SK-N-SH treated with all-trans-retinoic acid at 6 μM for 48 hours (cell line): ENCODE results near the gene FAHD1.

ENCODE experiments used
- ATAC-seq: fragments of 200-7000 bp; cut with Tn5 transposase; 3 replicates; pipeline ENCODE4 v1.9.1; 2020; ENCODE audit warnings: mild to moderate bottlenecking, moderate library complexity
- ARNTL ChIP-seq: fragments of 450-650 bp; formaldehyde crosslinking; IDR thresholded peaks from 2 replicates; pipeline ENCODE4 v1.5.0; 2020; ENCODE audit warnings: low read depth, mild to moderate bottlenecking, moderate library complexity, borderline replicate concordance
- ESRRG ChIP-seq: fragments of 250-450 bp; sonication (Bioruptor Pico); IDR thresholded peaks from 2 replicates; pipeline ENCODE4 v1.6.1; 2021; ENCODE audit warnings: mild to moderate bottlenecking
- GLIS3 ChIP-seq: fragments of 250-450 bp; sonication (Bioruptor Pico); IDR thresholded peaks from 2 replicates; pipeline ENCODE4 v1.5.0; 2020; ENCODE audit warnings: mild to moderate bottlenecking, moderate library complexity
- ISL1 ChIP-seq: fragments of 250-450 bp; sonication (Bioruptor Pico); IDR thresholded peaks from 2 replicates; pipeline ENCODE4 v2.1.2; 2022; ENCODE audit warnings: mild to moderate bottlenecking, moderate library complexity
- PPARA ChIP-seq: fragments of 250-450 bp; sonication (Bioruptor Pico); IDR thresholded peaks from 2 replicates; pipeline ENCODE4 v1.5.0; 2020; ENCODE audit warnings: mild to moderate bottlenecking, borderline replicate concordance
- RARB ChIP-seq: fragments of 250-450 bp; sonication (Bioruptor Pico); IDR thresholded peaks from 2 replicates; pipeline ENCODE4 v1.8.0; 2021; ENCODE audit warnings: mild to moderate bottlenecking, moderate library complexity
- SNAI2 ChIP-seq: fragments of 250-450 bp; sonication (Bioruptor Pico); IDR thresholded peaks from 2 replicates; pipeline ENCODE4 v1.5.0; 2020; ENCODE audit warnings: mild to moderate bottlenecking, moderate library complexity
- TCF4 ChIP-seq: fragments of 250-450 bp; sonication (Bioruptor Pico); IDR thresholded peaks from 2 replicates; pipeline ENCODE4 v1.8.0; 2021; ENCODE audit warnings: mild to moderate bottlenecking, moderate library complexity, borderline replicate concordance
- TOX ChIP-seq: fragments of 250-450 bp; sonication (Bioruptor Pico); IDR thresholded peaks from 2 replicates; pipeline ENCODE4 v1.8.0; 2021; ENCODE audit warnings: mild to moderate bottlenecking, moderate library complexity, borderline replicate concordance
- ZC3H10 ChIP-seq: fragments of 250-450 bp; sonication (Bioruptor Pico); IDR thresholded peaks from 2 replicates; pipeline ENCODE4 v1.5.1; 2021; ENCODE audit warnings: mild to moderate bottlenecking, moderate library complexity
- ZFP3 ChIP-seq: fragments of 250-450 bp; sonication (Bioruptor Pico); IDR thresholded peaks from 2 replicates; pipeline ENCODE4 v1.5.0; 2020; ENCODE audit warnings: mild to moderate bottlenecking, moderate library complexity
- ZFP30 ChIP-seq: fragments of 450-650 bp; formaldehyde crosslinking; IDR thresholded peaks from 2 replicates; pipeline ENCODE4 v1.5.0; 2022; ENCODE audit warnings: mild to moderate bottlenecking, moderate library complexity
- ZNF565 ChIP-seq: fragments of 450-650 bp; formaldehyde crosslinking; conservative IDR thresholded peaks from 2 replicates; pipeline ENCODE4 v1.5.0; 2020; ENCODE audit warnings: low read depth, mild to moderate bottlenecking, moderate library complexity
- ZNF70 ChIP-seq: fragments of 450-650 bp; formaldehyde crosslinking; IDR thresholded peaks from 2 replicates; pipeline ENCODE4 v1.5.0; 2020; ENCODE audit warnings: mild to moderate bottlenecking, moderate library complexity
- ZNF8 ChIP-seq: fragments of 450-650 bp; formaldehyde crosslinking; IDR thresholded peaks from 2 replicates; pipeline ENCODE4 v1.5.0; 2020; ENCODE audit warnings: mild to moderate bottlenecking, moderate library complexity
- TF ChIP-seq, protein P1 (sequence below): fragments of 250-450 bp; sonication (Bioruptor Pico); IDR thresholded peaks from 2 replicates; pipeline ENCODE4 v1.8.0; 2020; ENCODE audit warnings: mild to moderate bottlenecking, moderate library complexity, borderline replicate concordance
- TF ChIP-seq, protein P2 (sequence below): fragments of 250-450 bp; sonication (Bioruptor Pico); IDR thresholded peaks from 2 replicates; pipeline ENCODE4 v1.5.1; 2021; ENCODE audit warnings: mild to moderate bottlenecking, moderate library complexity
- TF ChIP-seq, protein P3 (sequence below): fragments of 250-450 bp; sonication (Bioruptor Pico); IDR thresholded peaks from 2 replicates; pipeline ENCODE4 v1.5.0; 2020; ENCODE audit warnings: mild to moderate bottlenecking, moderate library complexity
- TF ChIP-seq, protein P4 (sequence below): fragments of 250-450 bp; sonication (Bioruptor Pico); IDR thresholded peaks from 2 replicates; pipeline ENCODE4 v1.8.0; 2021; ENCODE audit warnings: low read depth, mild to moderate bottlenecking, moderate library complexity, borderline replicate concordance
- TF ChIP-seq, protein P5 (sequence below): fragments of 250-450 bp; sonication (Bioruptor Pico); IDR thresholded peaks from 2 replicates; pipeline ENCODE4 v1.5.1; 2020; ENCODE audit warnings: low read depth, mild to moderate bottlenecking, moderate library complexity

Gene FAHD1

DNA sequence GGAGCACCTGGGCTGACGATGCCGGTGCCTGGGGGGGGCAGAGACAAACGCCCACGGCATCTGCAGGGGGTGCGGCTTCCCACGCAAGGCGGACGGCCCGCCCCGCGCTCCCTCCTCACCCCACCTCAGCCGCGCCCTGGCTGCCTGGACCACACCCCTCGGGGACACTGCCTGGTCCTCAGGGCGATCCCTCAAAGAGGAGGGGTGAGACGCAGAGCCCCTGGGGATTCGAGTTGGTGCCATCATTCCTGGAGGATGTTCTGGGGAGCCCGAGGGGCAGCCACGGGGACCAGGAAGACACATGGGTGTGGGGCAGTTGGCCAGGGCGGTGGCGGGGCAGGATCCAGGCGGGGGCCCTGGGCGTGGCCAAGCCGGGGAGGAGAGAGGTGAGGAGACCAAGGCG is 37.4 kb upstream of the FAHD1 start:
- TF ChIP-seq ISL1 (CRISPR knock-in tag) (no peak), GLIS3 (CRISPR knock-in tag) (no peak), TCF4 (CRISPR knock-in tag) (no peak), ZNF565 (CRISPR knock-in tag) (no peak), SNAI2 (CRISPR knock-in tag) (no peak)
- TF ChIP-seq, all 23 proteins: peak for 0
- ATAC-seq: no peak

DNA sequence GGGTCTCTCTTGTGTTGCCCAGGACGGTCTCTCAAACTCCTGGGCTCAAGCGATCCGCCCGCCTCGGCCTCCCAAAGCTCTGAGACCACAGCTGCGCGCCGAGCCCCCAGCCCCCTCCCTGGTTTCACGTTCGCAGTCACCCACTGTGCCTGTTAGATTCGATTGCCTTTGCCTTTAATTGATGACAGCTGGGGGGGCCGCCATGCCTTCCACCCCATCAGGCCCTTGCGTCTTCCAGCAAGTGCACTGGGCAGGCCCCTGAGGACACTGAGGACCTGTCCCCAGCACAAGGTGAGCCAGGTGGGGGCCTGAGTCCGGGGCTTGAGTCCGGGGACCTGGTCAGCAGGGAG is 36.8 kb upstream of the FAHD1 start:
- no peak for ATAC-seq
- TF ChIP-seq, protein P1, sequence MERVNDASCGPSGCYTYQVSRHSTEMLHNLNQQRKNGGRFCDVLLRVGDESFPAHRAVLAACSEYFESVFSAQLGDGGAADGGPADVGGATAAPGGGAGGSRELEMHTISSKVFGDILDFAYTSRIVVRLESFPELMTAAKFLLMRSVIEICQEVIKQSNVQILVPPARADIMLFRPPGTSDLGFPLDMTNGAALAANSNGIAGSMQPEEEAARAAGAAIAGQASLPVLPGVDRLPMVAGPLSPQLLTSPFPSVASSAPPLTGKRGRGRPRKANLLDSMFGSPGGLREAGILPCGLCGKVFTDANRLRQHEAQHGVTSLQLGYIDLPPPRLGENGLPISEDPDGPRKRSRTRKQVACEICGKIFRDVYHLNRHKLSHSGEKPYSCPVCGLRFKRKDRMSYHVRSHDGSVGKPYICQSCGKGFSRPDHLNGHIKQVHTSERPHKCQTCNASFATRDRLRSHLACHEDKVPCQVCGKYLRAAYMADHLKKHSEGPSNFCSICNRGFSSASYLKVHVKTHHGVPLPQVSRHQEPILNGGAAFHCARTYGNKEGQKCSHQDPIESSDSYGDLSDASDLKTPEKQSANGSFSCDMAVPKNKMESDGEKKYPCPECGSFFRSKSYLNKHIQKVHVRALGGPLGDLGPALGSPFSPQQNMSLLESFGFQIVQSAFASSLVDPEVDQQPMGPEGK (CRISPR knock-in tag): no peak

DNA sequence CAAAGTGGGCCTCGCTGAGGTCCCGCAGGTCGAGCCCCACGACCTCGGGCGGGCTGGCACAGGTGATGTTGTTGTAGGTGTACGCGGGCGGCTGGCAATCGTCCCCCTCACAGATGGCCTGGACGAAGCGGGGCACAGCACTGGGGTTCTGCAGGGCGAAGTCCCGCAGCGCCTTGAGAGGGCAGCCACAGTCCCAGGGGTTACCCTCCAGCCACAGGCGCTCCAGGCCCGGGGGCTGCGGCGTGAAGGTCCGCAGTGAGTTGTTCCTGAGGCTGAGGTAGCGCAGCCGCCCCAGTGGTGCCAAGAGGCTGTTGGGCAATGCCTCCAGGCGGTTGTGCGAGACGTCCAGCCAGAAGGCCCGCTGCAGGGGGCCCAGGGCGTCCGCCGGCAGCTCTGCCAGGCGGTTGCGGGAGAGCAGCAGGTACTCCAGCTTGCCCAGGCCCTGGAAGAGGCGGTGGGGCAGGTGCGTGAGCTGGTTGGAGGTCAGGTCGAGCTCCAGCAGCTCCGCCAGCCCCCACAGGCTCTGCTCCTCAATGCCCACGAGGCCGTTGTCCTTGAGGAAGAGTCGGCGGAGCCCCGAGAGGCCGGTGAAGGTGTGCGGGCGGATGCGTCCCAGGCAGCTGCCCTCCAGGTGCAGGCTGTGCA is 36.3 kb upstream of the FAHD1 start:
- TF ChIP-seq ZNF8 (CRISPR knock-in tag): no peak
- ATAC-seq: no peak

DNA sequence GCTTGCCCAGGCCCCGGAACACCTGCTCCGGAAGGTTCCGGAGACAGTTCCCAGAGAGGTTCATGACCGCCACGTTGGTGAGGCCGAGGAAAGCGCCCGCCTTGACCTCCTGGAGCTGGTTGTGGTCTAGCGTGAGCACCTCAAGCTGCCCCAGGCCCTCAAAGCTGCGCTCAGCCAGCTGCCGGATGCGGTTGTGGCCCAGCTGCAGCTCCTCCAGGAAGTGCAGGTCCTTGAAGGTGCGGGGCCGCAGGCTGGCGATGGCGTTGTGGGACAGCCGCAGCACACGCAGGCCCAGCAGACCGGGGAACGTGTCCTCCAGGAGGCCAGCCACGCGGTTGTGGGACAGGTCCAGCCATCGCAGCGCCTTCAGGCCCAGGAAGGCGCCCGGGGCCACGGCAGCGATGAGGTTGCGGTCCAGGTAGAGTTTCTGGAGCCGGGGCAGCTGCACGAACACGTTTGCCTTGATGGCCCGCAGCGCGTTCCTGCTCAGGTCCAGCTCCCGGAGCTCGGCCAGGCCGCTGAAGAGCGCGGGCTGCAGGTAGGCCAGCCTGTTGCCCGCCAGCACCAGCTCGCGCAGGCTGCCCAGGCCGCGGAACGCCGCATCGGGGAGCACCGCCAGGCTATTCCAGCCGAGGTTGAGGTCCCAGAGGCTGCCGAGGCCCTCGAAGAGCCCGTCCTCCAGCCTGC is 35.6 kb upstream of the FAHD1 start:
- TF ChIP-seq GLIS3 (CRISPR knock-in tag) (no peak), ISL1 (CRISPR knock-in tag) (no peak), ZC3H10 (CRISPR knock-in tag) (no peak), TOX (no peak), ZNF565 (CRISPR knock-in tag) (no peak), RARB (CRISPR knock-in tag) (no peak), ARNTL (CRISPR knock-in tag) (no peak), ESRRG (CRISPR knock-in tag) (no peak), TCF4 (CRISPR knock-in tag) (no peak), ZNF8 (CRISPR knock-in tag) (no peak), ZFP30 (no peak), PPARA (CRISPR knock-in tag) (no peak), ZNF70 (CRISPR knock-in tag) (no peak), ZFP3 (CRISPR knock-in tag) (no peak)
- TF ChIP-seq, protein P2, sequence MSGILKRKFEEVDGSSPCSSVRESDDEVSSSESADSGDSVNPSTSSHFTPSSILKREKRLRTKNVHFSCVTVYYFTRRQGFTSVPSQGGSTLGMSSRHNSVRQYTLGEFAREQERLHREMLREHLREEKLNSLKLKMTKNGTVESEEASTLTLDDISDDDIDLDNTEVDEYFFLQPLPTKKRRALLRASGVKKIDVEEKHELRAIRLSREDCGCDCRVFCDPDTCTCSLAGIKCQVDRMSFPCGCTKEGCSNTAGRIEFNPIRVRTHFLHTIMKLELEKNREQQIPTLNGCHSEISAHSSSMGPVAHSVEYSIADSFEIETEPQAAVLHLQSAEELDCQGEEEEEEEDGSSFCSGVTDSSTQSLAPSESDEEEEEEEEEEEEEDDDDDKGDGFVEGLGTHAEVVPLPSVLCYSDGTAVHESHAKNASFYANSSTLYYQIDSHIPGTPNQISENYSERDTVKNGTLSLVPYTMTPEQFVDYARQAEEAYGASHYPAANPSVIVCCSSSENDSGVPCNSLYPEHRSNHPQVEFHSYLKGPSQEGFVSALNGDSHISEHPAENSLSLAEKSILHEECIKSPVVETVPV (CRISPR knock-in tag): no peak
- TF ChIP-seq, protein P3, sequence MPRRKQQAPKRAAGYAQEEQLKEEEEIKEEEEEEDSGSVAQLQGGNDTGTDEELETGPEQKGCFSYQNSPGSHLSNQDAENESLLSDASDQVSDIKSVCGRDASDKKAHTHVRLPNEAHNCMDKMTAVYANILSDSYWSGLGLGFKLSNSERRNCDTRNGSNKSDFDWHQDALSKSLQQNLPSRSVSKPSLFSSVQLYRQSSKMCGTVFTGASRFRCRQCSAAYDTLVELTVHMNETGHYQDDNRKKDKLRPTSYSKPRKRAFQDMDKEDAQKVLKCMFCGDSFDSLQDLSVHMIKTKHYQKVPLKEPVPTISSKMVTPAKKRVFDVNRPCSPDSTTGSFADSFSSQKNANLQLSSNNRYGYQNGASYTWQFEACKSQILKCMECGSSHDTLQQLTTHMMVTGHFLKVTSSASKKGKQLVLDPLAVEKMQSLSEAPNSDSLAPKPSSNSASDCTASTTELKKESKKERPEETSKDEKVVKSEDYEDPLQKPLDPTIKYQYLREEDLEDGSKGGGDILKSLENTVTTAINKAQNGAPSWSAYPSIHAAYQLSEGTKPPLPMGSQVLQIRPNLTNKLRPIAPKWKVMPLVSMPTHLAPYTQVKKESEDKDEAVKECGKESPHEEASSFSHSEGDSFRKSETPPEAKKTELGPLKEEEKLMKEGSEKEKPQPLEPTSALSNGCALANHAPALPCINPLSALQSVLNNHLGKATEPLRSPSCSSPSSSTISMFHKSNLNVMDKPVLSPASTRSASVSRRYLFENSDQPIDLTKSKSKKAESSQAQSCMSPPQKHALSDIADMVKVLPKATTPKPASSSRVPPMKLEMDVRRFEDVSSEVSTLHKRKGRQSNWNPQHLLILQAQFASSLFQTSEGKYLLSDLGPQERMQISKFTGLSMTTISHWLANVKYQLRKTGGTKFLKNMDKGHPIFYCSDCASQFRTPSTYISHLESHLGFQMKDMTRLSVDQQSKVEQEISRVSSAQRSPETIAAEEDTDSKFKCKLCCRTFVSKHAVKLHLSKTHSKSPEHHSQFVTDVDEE: no peak
- TF ChIP-seq, protein P1 (CRISPR knock-in tag): no peak
- TF ChIP-seq, protein P4, sequence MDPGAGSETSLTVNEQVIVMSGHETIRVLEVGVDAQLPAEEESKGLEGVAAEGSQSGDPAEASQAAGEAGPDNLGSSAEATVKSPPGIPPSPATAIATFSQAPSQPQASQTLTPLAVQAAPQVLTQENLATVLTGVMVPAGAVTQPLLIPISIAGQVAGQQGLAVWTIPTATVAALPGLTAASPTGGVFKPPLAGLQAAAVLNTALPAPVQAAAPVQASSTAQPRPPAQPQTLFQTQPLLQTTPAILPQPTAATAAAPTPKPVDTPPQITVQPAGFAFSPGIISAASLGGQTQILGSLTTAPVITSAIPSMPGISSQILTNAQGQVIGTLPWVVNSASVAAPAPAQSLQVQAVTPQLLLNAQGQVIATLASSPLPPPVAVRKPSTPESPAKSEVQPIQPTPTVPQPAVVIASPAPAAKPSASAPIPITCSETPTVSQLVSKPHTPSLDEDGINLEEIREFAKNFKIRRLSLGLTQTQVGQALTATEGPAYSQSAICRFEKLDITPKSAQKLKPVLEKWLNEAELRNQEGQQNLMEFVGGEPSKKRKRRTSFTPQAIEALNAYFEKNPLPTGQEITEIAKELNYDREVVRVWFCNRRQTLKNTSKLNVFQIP (CRISPR knock-in tag): no peak
- TF ChIP-seq, protein P5, sequence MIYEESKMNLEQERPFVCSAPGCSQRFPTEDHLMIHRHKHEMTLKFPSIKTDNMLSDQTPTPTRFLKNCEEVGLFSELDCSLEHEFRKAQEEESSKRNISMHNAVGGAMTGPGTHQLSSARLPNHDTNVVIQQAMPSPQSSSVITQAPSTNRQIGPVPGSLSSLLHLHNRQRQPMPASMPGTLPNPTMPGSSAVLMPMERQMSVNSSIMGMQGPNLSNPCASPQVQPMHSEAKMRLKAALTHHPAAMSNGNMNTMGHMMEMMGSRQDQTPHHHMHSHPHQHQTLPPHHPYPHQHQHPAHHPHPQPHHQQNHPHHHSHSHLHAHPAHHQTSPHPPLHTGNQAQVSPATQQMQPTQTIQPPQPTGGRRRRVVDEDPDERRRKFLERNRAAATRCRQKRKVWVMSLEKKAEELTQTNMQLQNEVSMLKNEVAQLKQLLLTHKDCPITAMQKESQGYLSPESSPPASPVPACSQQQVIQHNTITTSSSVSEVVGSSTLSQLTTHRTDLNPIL (CRISPR knock-in tag): no peak
- ATAC-seq: no peak
